NCI-H2029 treated with DMSO at 0.1 percent for 48 hours (cell line): ENCODE results near the gene DGKZ.
"Not testable (repeated sequence)": the region's sequence is repeated elsewhere in the genome, so short reads cannot be mapped to it uniquely, and the experiment has no call there.

Experiments
- DNase-seq: peaks from one replicate; lab custom pipeline; 2025; lab: John Stamatoyannopoulos, UW

DGKZ gene

GRCh38 chr11:46346886-46347636 lies at the start of gene DGKZ:
TSS of gene DGKZ (plus strand) at chr11:46347463. CDS start at chr11:46347660, 197 bp downstream.
- peak; percentile 33 for DNase-seq

- no peak for DNase-seq
Observed at GRCh38 chr11:46298699-46299433, 48.4 kb upstream of the DGKZ start.

GRCh38 chr11:46299451-46299961 lies 47.8 kb upstream of the DGKZ start:
- no peak for DNase-seq

GRCh38 chr11:46300270-46300669 lies 47.0 kb upstream of the DGKZ start:
- DNase-seq = no peak

GRCh38 chr11:46302866-46303265 lies 44.4 kb upstream of the DGKZ start:
- no peak for DNase-seq

- not testable (repeated sequence) for DNase-seq
Observed at GRCh38 chr11:46304036-46304435, 43.2 kb upstream of the DGKZ start.

- no peak for DNase-seq
Observed at GRCh38 chr11:46304605-46305179, 42.6 kb upstream of the DGKZ start.

GRCh38 chr11:46305295-46305694 lies 42.0 kb upstream of the DGKZ start:
- DNase-seq = no peak

GRCh38 chr11:46306296-46306853 lies 40.9 kb upstream of the DGKZ start:
- no peak for DNase-seq

- no peak for DNase-seq
Observed at GRCh38 chr11:46307369-46307768, 39.9 kb upstream of the DGKZ start.

- DNase-seq = no peak
Observed at GRCh38 chr11:46307785-46308341, 39.4 kb upstream of the DGKZ start.

- DNase-seq = peak; percentile 51
Observed at GRCh38 chr11:46308631-46309419, 38.4 kb upstream of the DGKZ start.

- DNase-seq = no peak
Observed at GRCh38 chr11:46309814-46310259, 37.4 kb upstream of the DGKZ start.

- peak; percentile 4 for DNase-seq
Observed at GRCh38 chr11:46315033-46315738, 32.1 kb upstream of the DGKZ start.

- DNase-seq = peak; percentile 65
Observed at GRCh38 chr11:46315783-46316563, 31.3 kb upstream of the DGKZ start.

GRCh38 chr11:46319074-46319453 lies 28.2 kb upstream of the DGKZ start:
- no peak for DNase-seq

- no peak for DNase-seq
Observed at GRCh38 chr11:46321757-46322156, 25.5 kb upstream of the DGKZ start.

- no peak for DNase-seq
Observed at GRCh38 chr11:46322759-46323158, 24.5 kb upstream of the DGKZ start.

GRCh38 chr11:46326813-46327416 lies 20.3 kb upstream of the DGKZ start:
- DNase-seq = no peak
